Measurements from ENCODE around the gene MCTP1. TPM values are rescaled to one million over a fixed set of nuclear protein-coding genes. Genes with fewer than 3 reads are reported as not detected.

Gene MCTP1
- polyA plus RNA-seq, 1 donor (not counting 4 experiments of a cell fraction or from before 2014, with no cell fraction given) = 4.9 TPM

GRCh38 chr5:94761055-94761454 lies 523.8 kb downstream of the MCTP1 start:
- dilution Hi-C loops (cut with MboI; ENCODE audit: extremely low pct_ligation_motif_present, low sequenced_read_pairs) = no loop called here
- FAIRE-seq = no peak
- no peaks in the 10 kb centered on the region for H3K36me3 ChIP-seq (ENCODE audit: control insufficient read depth in 2 of 2, extremely low read depth in 1 of 2, insufficient read depth in 2 of 2, low read length in 2 of 2)

GRCh38 chr5:94759961-94760360 lies 524.9 kb downstream of the MCTP1 start:
- dilution Hi-C loops (cut with MboI; ENCODE audit: extremely low pct_ligation_motif_present, low sequenced_read_pairs) = no loop called here
- no peak for FAIRE-seq
- H3K4me2 ChIP-seq (ENCODE audit: control insufficient read depth, extremely low read depth, insufficient read depth, low read depth, low read length) = no peak overlapping the region

More at GRCh38 chr5:94761055-94761454, 523.8 kb downstream of the MCTP1 start:
- Histone ChIP-seq H4K20me1 (ENCODE audit: control insufficient read depth, extremely low read depth, insufficient read depth, low read length) (no peaks in the 10 kb centered on the region), H3K9me3 (ENCODE audit: control insufficient read depth, low read depth, low read length) (no peaks in the 10 kb centered on the region), H3K79me2 (ENCODE audit: control insufficient read depth, insufficient read depth, low read length) (no peaks in the 10 kb centered on the region), H3K9ac (ENCODE audit: control insufficient read depth, extremely low read depth, insufficient read depth, low read length) (no peak overlapping the region), H2AFZ (ENCODE audit: control insufficient read depth, low read length) (no peak overlapping the region), H3K4me2 (ENCODE audit: control insufficient read depth, extremely low read depth, insufficient read depth, low read depth, low read length) (no peak overlapping the region), H3K27me3 (ENCODE audit: control insufficient read depth, extremely low read depth, insufficient read depth, low read length) (no peaks in the 10 kb centered on the region), H3K9me1 (ENCODE audit: control insufficient read depth, extremely low read depth, insufficient read depth, low read length) (no peaks in the 10 kb centered on the region), H3K4me3 (ENCODE audit: control insufficient read depth in 2 of 3, extremely low read depth in 1 of 3, insufficient read depth in 2 of 3, low read depth in 1 of 3, low read length in 3 of 3) (no peak overlapping the region), H3K4me1 (ENCODE audit: control insufficient read depth, extremely low read depth, insufficient read depth, low read length) (no peaks in the 10 kb centered on the region), H3K27ac (ENCODE audit: control insufficient read depth, insufficient read depth, low read length) (no peak overlapping the region)
- TF ChIP-seq CTCF (optimal IDR thresholded peaks at IDR 0.05 in 1 of 3, IDR thresholded peaks at IDR 0.05 in 1 of 3, conservative IDR thresholded peaks at IDR 0.05 in 1 of 3; ENCODE audit: extremely low read depth in 1 of 3, insufficient read depth in 2 of 3, low read length in 3 of 3) (no peak), EZH2 (IDR thresholded peaks at IDR 0.05; ENCODE audit: low read length) (no peak)
- DNase-seq (ENCODE audit: low read depth, low spot score) = no peak

More at GRCh38 chr5:94759961-94760360, 524.9 kb downstream of the MCTP1 start:
- no peak overlapping the region for H3K27ac ChIP-seq (ENCODE audit: control insufficient read depth, insufficient read depth, low read length)
- H3K79me2 ChIP-seq (ENCODE audit: control insufficient read depth, insufficient read depth, low read length) = no peaks in the 10 kb centered on the region
- DNase-seq (ENCODE audit: low read depth, low spot score) = no peak
- H3K9me3 ChIP-seq (ENCODE audit: control insufficient read depth, low read depth, low read length) = no peaks in the 10 kb centered on the region
- no peaks in the 10 kb centered on the region for H3K27me3 ChIP-seq (ENCODE audit: control insufficient read depth, extremely low read depth, insufficient read depth, low read length)
- no peaks in the 10 kb centered on the region for H3K36me3 ChIP-seq (ENCODE audit: control insufficient read depth in 2 of 2, extremely low read depth in 1 of 2, insufficient read depth in 2 of 2, low read length in 2 of 2)
- H3K9ac ChIP-seq (ENCODE audit: control insufficient read depth, extremely low read depth, insufficient read depth, low read length) = no peak overlapping the region
- no peaks in the 10 kb centered on the region for H3K9me1 ChIP-seq (ENCODE audit: control insufficient read depth, extremely low read depth, insufficient read depth, low read length)
- H3K4me3 ChIP-seq (ENCODE audit: control insufficient read depth in 2 of 3, extremely low read depth in 1 of 3, insufficient read depth in 2 of 3, low read depth in 1 of 3, low read length in 3 of 3) = no peak overlapping the region
- H4K20me1 ChIP-seq (ENCODE audit: control insufficient read depth, extremely low read depth, insufficient read depth, low read length) = no peaks in the 10 kb centered on the region
- no peaks in the 10 kb centered on the region for H3K4me1 ChIP-seq (ENCODE audit: control insufficient read depth, extremely low read depth, insufficient read depth, low read length)
- no peak overlapping the region for H2AFZ ChIP-seq (ENCODE audit: control insufficient read depth, low read length)
- no peak for TF ChIP-seq CTCF (optimal IDR thresholded peaks at IDR 0.05 in 1 of 3, IDR thresholded peaks at IDR 0.05 in 1 of 3, conservative IDR thresholded peaks at IDR 0.05 in 1 of 3; ENCODE audit: extremely low read depth in 1 of 3, insufficient read depth in 2 of 3, low read length in 3 of 3)
- TF ChIP-seq EZH2 (IDR thresholded peaks at IDR 0.05; ENCODE audit: low read length) = no peak
